Gastroesophageal sphincter (tissue), 4 donors: Measurements from ENCODE around the gene ZNF12. TPM values are rescaled to one million over a fixed set of nuclear protein-coding genes. Genes with fewer than 3 reads are reported as not detected.
"Not testable (repeated sequence)": the region's sequence is repeated elsewhere in the genome, so short reads cannot be mapped to it uniquely, and the experiment has no call there.

ENCODE experiments used
- ATAC-seq: fragments of 150-250 bp; one replicate; pipeline ENCODE4 v1.9.1; 2016; ENCODE audit warnings: mild to moderate bottlenecking, moderate library complexity
- H3K27ac ChIP-seq, 4 donors: fragments of 200-600 bp; sonication (generic) in 3 of 4; 1 replicate in 3 of 4; 2 replicates in 1 of 4; pipeline ENCODE4 v1.5.1; 2016 to 2019
- H3K27me3 ChIP-seq: fragments of 200-600 bp; sonication (generic); one replicate; pipeline ENCODE4 v1.5.1; 2019
- H3K36me3 ChIP-seq, 2 donors: fragments of 200-600 bp; sonication (generic); one replicate each; pipeline ENCODE4 v1.5.1; 2019; ENCODE audit warnings: control low read depth in 1 of 2
- H3K4me1 ChIP-seq, 3 donors: fragments of 200-600 bp; sonication (generic); 1 replicate in 2 of 3; 2 replicates in 1 of 3; pipeline ENCODE4 v1.5.1; 2016 to 2019; ENCODE audit warnings: control low read depth in 2 of 3
- H3K4me3 ChIP-seq, 2 donors: fragments of 200-600 bp; sonication (generic); one replicate each; pipeline ENCODE4 v1.5.1; 2019; ENCODE audit warnings: mild to moderate bottlenecking in 1 of 2, moderate library complexity in 1 of 2
- H3K9me3 ChIP-seq, 3 donors: fragments of 200-600 bp; sonication (generic); one replicate each; pipeline ENCODE4 v1.5.1; 2017 to 2019; ENCODE audit warnings: control low read depth in 2 of 3
- EP300 ChIP-seq: sonication (generic); formaldehyde crosslinking; IDR thresholded peaks from one replicate; pipeline ENCODE4 v1.6.1; 2017; ENCODE audit warnings: antibody characterized with exemption, mild to moderate bottlenecking
- POLR2A ChIP-seq, 2 donors: fragments of 450-650 bp; IDR thresholded peaks; one replicate each; pipeline ENCODE4 v1.6.1; 2017; ENCODE audit warnings: antibody characterized with exemption in 2 of 2, mild to moderate bottlenecking in 2 of 2, moderate library complexity in 1 of 2
- POLR2AphosphoS5 ChIP-seq: sonication (generic); formaldehyde crosslinking; IDR thresholded peaks from one replicate; pipeline ENCODE4 v1.6.1; 2017; ENCODE audit warnings: antibody characterized with exemption
- WGBS, 2 donors: methylation state at CpG; one replicate each; pipeline ENCODE4 v1.1.5; 2018; ENCODE audit warnings: low coverage in 1 of 2; 5-methylcytosine and 5-hydroxymethylcytosine counted together
- total RNA-seq, 4 donors: library from RNA; depleted of rRNA; stranded (reverse); fragments of >200 nt; gene quantifications; one replicate each; pipeline ENCODE4 v1.1.0, GENCODE V29; 2016
- TF ChIP-seq, protein P1 (sequence below), 4 experiments: fragments of 200-600 bp in 2 of 4; fragments of 450-650 bp in 2 of 4; sonication (generic) in 1 of 4; IDR thresholded peaks; one replicate each; pipeline ENCODE4 v1.5.1; 2017 to 2019; ENCODE audit warnings: antibody characterized with exemption in 4 of 4, mild to moderate bottlenecking in 2 of 4, moderate library complexity in 2 of 4

ZNF12 gene
- total RNA-seq, 4 donors from 2014 or later: 22.4 to 33.9 (median 24.5) TPM

DNA sequence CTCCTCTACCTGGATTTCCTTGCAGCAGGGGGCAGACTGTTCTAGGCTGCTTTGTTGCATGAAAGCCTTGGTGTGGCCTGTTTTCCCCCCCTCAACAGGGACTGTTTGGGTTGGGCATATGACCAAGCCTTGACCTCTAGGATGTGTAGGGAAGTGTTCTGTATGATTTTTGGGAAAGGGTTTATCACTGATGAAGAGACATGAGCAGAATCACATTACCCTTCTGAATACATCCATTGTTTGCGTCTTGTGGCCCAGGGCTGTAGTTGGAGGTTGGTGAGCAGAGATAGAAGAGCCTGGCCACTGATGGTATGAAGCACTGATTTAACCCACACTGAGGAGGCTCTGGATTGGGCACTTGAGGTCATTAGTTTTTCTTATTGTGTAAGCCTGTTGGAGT, 26.6 kb downstream of the ZNF12 start:
- no peaks in the 10 kb centered on the region for H3K4me1 ChIP-seq
- no peaks in the 10 kb centered on the region for H3K27me3 ChIP-seq
- TF ChIP-seq, protein P1, sequence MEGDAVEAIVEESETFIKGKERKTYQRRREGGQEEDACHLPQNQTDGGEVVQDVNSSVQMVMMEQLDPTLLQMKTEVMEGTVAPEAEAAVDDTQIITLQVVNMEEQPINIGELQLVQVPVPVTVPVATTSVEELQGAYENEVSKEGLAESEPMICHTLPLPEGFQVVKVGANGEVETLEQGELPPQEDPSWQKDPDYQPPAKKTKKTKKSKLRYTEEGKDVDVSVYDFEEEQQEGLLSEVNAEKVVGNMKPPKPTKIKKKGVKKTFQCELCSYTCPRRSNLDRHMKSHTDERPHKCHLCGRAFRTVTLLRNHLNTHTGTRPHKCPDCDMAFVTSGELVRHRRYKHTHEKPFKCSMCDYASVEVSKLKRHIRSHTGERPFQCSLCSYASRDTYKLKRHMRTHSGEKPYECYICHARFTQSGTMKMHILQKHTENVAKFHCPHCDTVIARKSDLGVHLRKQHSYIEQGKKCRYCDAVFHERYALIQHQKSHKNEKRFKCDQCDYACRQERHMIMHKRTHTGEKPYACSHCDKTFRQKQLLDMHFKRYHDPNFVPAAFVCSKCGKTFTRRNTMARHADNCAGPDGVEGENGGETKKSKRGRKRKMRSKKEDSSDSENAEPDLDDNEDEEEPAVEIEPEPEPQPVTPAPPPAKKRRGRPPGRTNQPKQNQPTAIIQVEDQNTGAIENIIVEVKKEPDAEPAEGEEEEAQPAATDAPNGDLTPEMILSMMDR (IDR thresholded peaks at IDR 0.05): no peak
- 90% methylated on average over 1 of the region's 1 CpG; no CpG with 5 or more reads in 1 of the 2 donors for WGBS, 2 donors
- H3K27ac ChIP-seq: no peak overlapping the region
- no peak overlapping the region for H3K4me3 ChIP-seq
- no peak for ATAC-seq
- peaks cover 4 to 100% (median 11%) of the 10 kb centered on the region in 3 donors for H3K9me3 ChIP-seq
- peaks cover 0 to 7% of the 10 kb centered on the region in 2 donors for H3K36me3 ChIP-seq

- no peak overlapping the region for H3K4me3 ChIP-seq
- H3K9me3 ChIP-seq: peaks cover 4 to 100% (median 13%) of the 10 kb centered on the region in 3 donors
- whole genome bisulfite sequencing, 2 donors: 100% methylated on average over 1 of the region's 1 CpG
- H3K27ac ChIP-seq: no peak overlapping the region
- H3K4me1 ChIP-seq: no peaks in the 10 kb centered on the region
- no peak for ATAC-seq
- no peaks in the 10 kb centered on the region for H3K27me3 ChIP-seq
- H3K36me3 ChIP-seq: peaks cover 0 to 23% of the 10 kb centered on the region in 2 donors
- no peak for TF ChIP-seq POLR2A (IDR thresholded peaks at IDR 0.05)
- TF ChIP-seq, protein P1 (IDR thresholded peaks at IDR 0.05): no peak
- no peak for TF ChIP-seq POLR2AphosphoS5
- no peak for TF ChIP-seq EP300
Observed at GRCh38 chr7:6675807-6676405, 30.8 kb downstream of the ZNF12 start.

DNA sequence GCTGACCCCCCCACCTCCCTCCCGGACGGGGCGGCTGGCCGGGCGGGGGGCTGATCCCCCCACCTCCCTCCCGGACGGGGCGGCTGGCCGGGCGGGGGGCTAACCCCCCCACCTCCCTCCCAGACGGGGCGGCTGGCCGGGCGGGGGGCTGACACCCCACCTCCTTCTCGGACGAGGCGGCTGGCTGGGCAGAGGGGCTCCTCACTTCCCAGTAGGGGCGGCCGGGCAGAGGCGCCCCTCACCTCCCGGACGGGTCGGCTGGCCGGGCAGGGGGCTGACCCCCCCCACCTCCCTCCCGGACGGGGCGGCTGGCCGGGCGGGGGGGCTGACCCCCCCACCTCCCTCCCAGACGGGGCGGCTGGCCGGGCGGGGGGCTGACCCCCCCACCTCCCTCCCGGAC, 35.9 kb downstream of the ZNF12 start:
- Histone ChIP-seq H3K9me3 (peaks cover 3 to 91% (median 7%) of the 10 kb centered on the region in 3 donors), H3K36me3 (peaks cover 0 to 44% of the 10 kb centered on the region in 2 donors)
- H3K4me1 ChIP-seq, H3K4me3 ChIP-seq, ATAC-seq, H3K27ac ChIP-seq, H3K27me3 ChIP-seq: not testable (repeated sequence)
- WGBS, 2 donors: no CpG with 5 or more reads among the region's 34 CpGs

DNA sequence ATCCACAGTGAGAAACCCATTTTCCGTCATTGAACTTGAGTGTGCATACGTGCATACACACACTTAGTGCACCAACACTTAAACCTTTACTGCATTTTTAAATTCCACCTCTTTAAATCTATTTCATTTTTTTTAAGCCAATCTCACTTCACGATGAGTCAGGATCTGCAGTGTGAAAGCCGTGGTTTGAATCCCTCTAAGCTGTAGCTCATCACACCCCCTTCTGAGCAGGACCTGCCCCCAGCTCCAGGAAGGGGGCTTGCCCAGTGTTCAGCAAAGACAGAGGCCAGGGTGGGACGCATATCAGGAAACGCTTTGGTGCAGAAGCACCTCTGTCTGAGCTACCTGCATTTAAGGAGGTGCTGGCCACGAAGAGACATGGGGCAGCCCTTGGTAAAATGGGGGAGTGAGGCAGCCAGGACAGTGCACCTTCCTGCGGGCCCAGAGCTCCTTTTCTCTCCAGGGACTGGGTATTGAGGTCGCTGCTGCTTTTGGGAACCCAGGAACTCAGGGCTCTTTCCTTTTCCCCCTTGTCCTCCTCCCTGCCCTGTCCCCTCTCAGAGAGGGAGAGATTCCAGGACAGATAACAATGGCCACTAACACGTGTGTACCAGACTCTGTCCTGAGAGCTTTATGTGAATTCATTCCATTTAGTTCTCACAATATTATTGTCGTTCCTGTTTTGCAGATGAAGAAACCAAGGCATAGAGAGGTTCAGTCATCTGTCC, 48.0 kb downstream of the ZNF12 start:
- H3K27me3 ChIP-seq: peaks cover 4% of the 10 kb centered on the region
- WGBS, 2 donors: 17 to 26% methylated on average over 6 to 10 of the region's 11 CpGs
- H3K9me3 ChIP-seq: no peaks in the 10 kb centered on the region
- peaks cover 0 to 2% (median 0%) of the 10 kb centered on the region in 3 donors for H3K4me1 ChIP-seq
- ATAC-seq: no peak
- H3K36me3 ChIP-seq: peaks cover 0 to 27% of the 10 kb centered on the region in 2 donors
- no peak for TF ChIP-seq POLR2A (IDR thresholded peaks at IDR 0.05)
- TF ChIP-seq POLR2AphosphoS5: no peak
- TF ChIP-seq, protein P1 (IDR thresholded peaks at IDR 0.05): no peak
- TF ChIP-seq EP300: no peak
- H3K4me3 ChIP-seq: no peak overlapping the region
- H3K27ac ChIP-seq: no peak overlapping the region

DNA sequence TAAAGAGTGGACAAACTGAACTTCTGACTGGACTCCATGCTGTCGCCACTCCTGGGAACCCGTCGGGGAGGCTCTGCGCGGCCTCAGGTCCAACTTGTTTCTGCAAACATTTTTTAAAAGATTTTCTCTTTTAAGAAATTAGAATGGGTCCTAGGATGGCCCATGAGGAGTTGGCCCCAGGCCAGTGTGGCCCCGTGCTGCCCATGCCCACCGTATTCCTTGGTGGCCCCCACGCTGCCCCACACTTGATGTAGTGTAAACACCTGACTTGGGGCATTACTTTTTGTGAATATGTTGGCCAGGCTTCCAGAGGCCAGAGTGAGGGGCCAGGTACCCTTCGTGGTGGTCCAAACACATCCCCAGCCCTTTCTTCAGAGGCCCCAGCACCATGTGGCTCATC, 50.3 kb downstream of the ZNF12 start:
- Histone ChIP-seq H3K36me3 (peaks cover 0 to 50% of the 10 kb centered on the region in 2 donors), H3K4me3 (no peak overlapping the region), H3K9me3 (peaks cover 0 to 9% (median 0%) of the 10 kb centered on the region in 3 donors), H3K27me3 (peaks cover 4% of the 10 kb centered on the region), H3K27ac (no peak overlapping the region), H3K4me1 (no peaks in the 10 kb centered on the region)
- no peak for ATAC-seq
- WGBS, 2 donors: 83 to 90% methylated on average over 1 to 6 of the region's 9 CpGs
- TF ChIP-seq POLR2A (IDR thresholded peaks at IDR 0.05) (no peak), EP300 (no peak), POLR2AphosphoS5 (no peak)
- TF ChIP-seq, protein P1 (IDR thresholded peaks at IDR 0.05): no peak
